HepG2 (cell line): ENCODE data around the gene SYT7. TPM values are rescaled to one million over a fixed set of nuclear protein-coding genes. Genes with fewer than 3 reads are reported as not detected.

ENCODE experiments used
- ATF7-NPFF ChIP-seq: sonication (generic); formaldehyde crosslinking; IDR thresholded peaks from 2 replicates; pipeline ENCODE4 v1.8.1; 2023; ENCODE audit warnings: mild to moderate bottlenecking, low read depth, missing genetic modification reagents, moderate library complexity
- FOXA3 ChIP-seq: IDR thresholded peaks from 2 replicates; pipeline ENCODE4 v1.6.1; 2016; ENCODE audit warnings: missing genetic modification reagents, missing compliant biosample characterization
- HOXD1 ChIP-seq: sonication (generic); formaldehyde crosslinking; IDR thresholded peaks from 2 replicates; pipeline ENCODE4 v1.5.0; 2020; ENCODE audit warnings: missing genetic modification reagents
- KDM2A ChIP-seq: sonication (generic); formaldehyde crosslinking; IDR thresholded peaks from 2 replicates; pipeline ENCODE4 v1.4.0; 2020; ENCODE audit warnings: low read depth, missing genetic modification reagents, borderline replicate concordance
- MEIS2 ChIP-seq: sonication (generic); formaldehyde crosslinking; IDR thresholded peaks from 2 replicates; pipeline ENCODE4 v1.9.0; 2021; ENCODE audit warnings: mild to moderate bottlenecking, missing genetic modification reagents
- MIER2 ChIP-seq: IDR thresholded peaks from 2 replicates; pipeline ENCODE4 v1.6.1; 2016; ENCODE audit warnings: missing biosample characterization, missing genetic modification reagents
- PHF8 ChIP-seq: sonication (generic); formaldehyde crosslinking; IDR thresholded peaks from 2 replicates; pipeline ENCODE4 v1.5.0; 2020; ENCODE audit warnings: missing genetic modification reagents
- PRMT3 ChIP-seq: sonication (generic); formaldehyde crosslinking; IDR thresholded peaks from 2 replicates; pipeline ENCODE4 v1.8.1; 2022; ENCODE audit warnings: low read depth, mild to moderate bottlenecking, moderate library complexity, missing genetic modification reagents, borderline replicate concordance
- REXO4 ChIP-seq: sonication (generic); formaldehyde crosslinking; IDR thresholded peaks from 2 replicates; pipeline ENCODE4 v1.8.0; 2022; ENCODE audit warnings: missing genetic modification reagents, mild to moderate bottlenecking, borderline replicate concordance
- RFX3 ChIP-seq: IDR thresholded peaks from 2 replicates; pipeline ENCODE4 v1.6.1; 2016; ENCODE audit warnings: missing biosample characterization, missing genetic modification reagents
- RXRB ChIP-seq: IDR thresholded peaks from 2 replicates; pipeline ENCODE4 v1.6.1; 2016; ENCODE audit warnings: borderline replicate concordance, missing genetic modification reagents, missing compliant biosample characterization
- SCMH1 ChIP-seq: sonication (generic); formaldehyde crosslinking; IDR thresholded peaks from 2 replicates; pipeline ENCODE4 v1.9.0; 2021; ENCODE audit warnings: missing genetic modification reagents, mild to moderate bottlenecking, borderline replicate concordance
- ZNF143 ChIP-seq: sonication (generic); formaldehyde crosslinking; IDR thresholded peaks from 2 replicates; pipeline ENCODE4 v1.4.0; 2020; ENCODE audit warnings: missing genetic modification reagents
- ZNF367 ChIP-seq: sonication (generic); formaldehyde crosslinking; IDR thresholded peaks from 2 replicates; pipeline ENCODE4 v1.4.0; 2020; ENCODE audit warnings: missing genetic modification reagents, borderline replicate concordance
- polyA plus RNA-seq, 8 experiments: library from polyadenylated mRNA; depleted of rRNA in 3 of 8; stranded (reverse) in 7 of 8; unstranded in 1 of 8; fragments of >200 nt; fragmentation: Illumina TruSeq in 4 of 8; extraction: Trizol in 4 of 8; gene quantifications; 2 replicates each; pipeline versions ENCODE4 v1.2.1 to v1.2.3, GENCODE V29; 2011 to 2016; ENCODE audit warnings: low read depth in 4 of 8, missing spikeins in 1 of 8, mixed read lengths in 1 of 8; ENCODE audit not compliant: insufficient read depth in 1 of 8
- total RNA-seq, 5 experiments: library from RNA; depleted of rRNA; stranded (reverse); fragments of >200 nt; fragmentation: Illumina TruSeq; extraction: Trizol; gene quantifications; 2 replicates each; pipeline ENCODE4 v1.2.3, GENCODE V29; 2016; ENCODE audit warnings: low read depth in 1 of 5
- TF ChIP-seq, protein P1 (sequence below): sonication (generic); formaldehyde crosslinking; IDR thresholded peaks from 2 replicates; pipeline ENCODE4 v1.9.0; 2022; ENCODE audit warnings: missing genetic modification reagents, mild to moderate bottlenecking, borderline replicate concordance
- TF ChIP-seq, protein P2 (sequence below): sonication (generic); formaldehyde crosslinking; IDR thresholded peaks from 2 replicates; pipeline ENCODE4 v1.4.0; 2020; ENCODE audit warnings: missing genetic modification reagents
- TF ChIP-seq, protein P3 (sequence below): sonication (generic); formaldehyde crosslinking; IDR thresholded peaks from 2 replicates; pipeline ENCODE4 v1.4.0; 2020; ENCODE audit warnings: missing genetic modification reagents
- TF ChIP-seq, protein P4 (sequence below): sonication (generic); formaldehyde crosslinking; IDR thresholded peaks from 2 replicates; pipeline ENCODE4 v1.4.0; 2020; ENCODE audit warnings: missing genetic modification reagents

The SYT7 gene
- total and polyA plus RNA-seq, 2 of the 13 experiments (the other 11 are each of a cell fraction or from before 2014, with no cell fraction given) = 1.4 to 4.4 TPM

DNA sequence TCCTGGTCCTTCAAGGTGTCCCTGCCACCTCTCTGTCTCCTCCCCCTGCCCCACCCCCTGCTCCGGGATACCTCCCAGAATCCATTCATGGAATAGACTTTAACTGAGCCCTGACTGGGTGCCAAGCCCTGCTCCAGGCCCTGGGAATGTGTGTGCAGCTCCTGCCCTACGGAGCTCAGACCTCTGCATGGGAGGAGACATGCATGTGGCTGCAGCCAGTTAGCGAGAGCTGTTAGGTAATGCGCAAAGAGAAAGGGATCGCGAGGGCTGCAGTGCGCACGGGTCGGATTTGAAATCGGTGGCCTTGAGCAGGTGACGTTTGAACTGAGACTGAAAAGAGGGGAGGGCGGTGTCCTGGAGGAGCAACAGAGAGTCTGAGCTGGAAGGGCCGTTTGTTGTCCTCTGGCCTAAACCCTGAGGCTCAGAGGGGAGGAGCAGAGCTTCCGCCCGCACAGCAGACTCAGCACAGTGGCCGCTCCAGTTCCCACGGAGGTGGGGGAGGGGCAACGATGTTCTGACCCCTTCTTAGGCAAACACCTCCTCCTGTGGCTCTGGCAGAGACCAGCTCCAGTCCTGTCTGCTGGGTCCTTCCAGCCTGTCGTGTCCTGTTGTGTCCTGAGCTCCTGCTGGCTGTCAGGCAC, 92.1 kb downstream of the SYT7 start (continued):
- TF ChIP-seq, protein P1, sequence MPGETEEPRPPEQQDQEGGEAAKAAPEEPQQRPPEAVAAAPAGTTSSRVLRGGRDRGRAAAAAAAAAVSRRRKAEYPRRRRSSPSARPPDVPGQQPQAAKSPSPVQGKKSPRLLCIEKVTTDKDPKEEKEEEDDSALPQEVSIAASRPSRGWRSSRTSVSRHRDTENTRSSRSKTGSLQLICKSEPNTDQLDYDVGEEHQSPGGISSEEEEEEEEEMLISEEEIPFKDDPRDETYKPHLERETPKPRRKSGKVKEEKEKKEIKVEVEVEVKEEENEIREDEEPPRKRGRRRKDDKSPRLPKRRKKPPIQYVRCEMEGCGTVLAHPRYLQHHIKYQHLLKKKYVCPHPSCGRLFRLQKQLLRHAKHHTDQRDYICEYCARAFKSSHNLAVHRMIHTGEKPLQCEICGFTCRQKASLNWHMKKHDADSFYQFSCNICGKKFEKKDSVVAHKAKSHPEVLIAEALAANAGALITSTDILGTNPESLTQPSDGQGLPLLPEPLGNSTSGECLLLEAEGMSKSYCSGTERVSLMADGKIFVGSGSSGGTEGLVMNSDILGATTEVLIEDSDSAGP = peak; percentile 84
- TF ChIP-seq MIER2 (CRISPR knock-in tag) (peak; percentile 45), ZNF367 (CRISPR knock-in tag) (no peak), PHF8 (CRISPR knock-in tag) (no peak), REXO4 (CRISPR knock-in tag) (no peak), KDM2A (CRISPR knock-in tag) (peak; percentile 67; the same call in 1 of the 2 replicates), HOXD1 (CRISPR knock-in tag) (0 out of 2 replicates have a peak, but pooled peaks have one; percentile 11), PRMT3 (CRISPR knock-in tag) (no peak), ATF7-NPFF (CRISPR knock-in tag) (peak; percentile 78; the same call in 1 of the 2 replicates), SCMH1 (no peak), ZNF143 (CRISPR knock-in tag) (0 out of 2 replicates have a peak, but pooled peaks have one; percentile 43), FOXA3 (peak; percentile 41; the same call in 1 of the 2 replicates), RFX3 (CRISPR knock-in tag) (no peak), MEIS2 (CRISPR knock-in tag) (0 out of 2 replicates have a peak, but pooled peaks have one; percentile 34), RXRB (CRISPR knock-in tag) (peak; percentile 63)
- TF ChIP-seq, protein P2, sequence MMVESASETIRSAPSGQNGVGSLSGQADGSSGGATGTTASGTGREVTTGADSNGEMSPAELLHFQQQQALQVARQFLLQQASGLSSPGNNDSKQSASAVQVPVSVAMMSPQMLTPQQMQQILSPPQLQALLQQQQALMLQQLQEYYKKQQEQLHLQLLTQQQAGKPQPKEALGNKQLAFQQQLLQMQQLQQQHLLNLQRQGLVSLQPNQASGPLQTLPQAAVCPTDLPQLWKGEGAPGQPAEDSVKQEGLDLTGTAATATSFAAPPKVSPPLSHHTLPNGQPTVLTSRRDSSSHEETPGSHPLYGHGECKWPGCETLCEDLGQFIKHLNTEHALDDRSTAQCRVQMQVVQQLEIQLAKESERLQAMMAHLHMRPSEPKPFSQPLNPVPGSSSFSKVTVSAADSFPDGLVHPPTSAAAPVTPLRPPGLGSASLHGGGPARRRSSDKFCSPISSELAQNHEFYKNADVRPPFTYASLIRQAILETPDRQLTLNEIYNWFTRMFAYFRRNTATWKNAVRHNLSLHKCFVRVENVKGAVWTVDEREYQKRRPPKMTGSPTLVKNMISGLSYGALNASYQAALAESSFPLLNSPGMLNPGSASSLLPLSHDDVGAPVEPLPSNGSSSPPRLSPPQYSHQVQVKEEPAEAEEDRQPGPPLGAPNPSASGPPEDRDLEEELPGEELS (CRISPR knock-in tag) = peak; percentile 39; the same call in 1 of the 2 replicates
- TF ChIP-seq, protein P3, sequence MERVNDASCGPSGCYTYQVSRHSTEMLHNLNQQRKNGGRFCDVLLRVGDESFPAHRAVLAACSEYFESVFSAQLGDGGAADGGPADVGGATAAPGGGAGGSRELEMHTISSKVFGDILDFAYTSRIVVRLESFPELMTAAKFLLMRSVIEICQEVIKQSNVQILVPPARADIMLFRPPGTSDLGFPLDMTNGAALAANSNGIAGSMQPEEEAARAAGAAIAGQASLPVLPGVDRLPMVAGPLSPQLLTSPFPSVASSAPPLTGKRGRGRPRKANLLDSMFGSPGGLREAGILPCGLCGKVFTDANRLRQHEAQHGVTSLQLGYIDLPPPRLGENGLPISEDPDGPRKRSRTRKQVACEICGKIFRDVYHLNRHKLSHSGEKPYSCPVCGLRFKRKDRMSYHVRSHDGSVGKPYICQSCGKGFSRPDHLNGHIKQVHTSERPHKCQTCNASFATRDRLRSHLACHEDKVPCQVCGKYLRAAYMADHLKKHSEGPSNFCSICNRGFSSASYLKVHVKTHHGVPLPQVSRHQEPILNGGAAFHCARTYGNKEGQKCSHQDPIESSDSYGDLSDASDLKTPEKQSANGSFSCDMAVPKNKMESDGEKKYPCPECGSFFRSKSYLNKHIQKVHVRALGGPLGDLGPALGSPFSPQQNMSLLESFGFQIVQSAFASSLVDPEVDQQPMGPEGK (CRISPR knock-in tag) = peak; percentile 70
- TF ChIP-seq, protein P4, sequence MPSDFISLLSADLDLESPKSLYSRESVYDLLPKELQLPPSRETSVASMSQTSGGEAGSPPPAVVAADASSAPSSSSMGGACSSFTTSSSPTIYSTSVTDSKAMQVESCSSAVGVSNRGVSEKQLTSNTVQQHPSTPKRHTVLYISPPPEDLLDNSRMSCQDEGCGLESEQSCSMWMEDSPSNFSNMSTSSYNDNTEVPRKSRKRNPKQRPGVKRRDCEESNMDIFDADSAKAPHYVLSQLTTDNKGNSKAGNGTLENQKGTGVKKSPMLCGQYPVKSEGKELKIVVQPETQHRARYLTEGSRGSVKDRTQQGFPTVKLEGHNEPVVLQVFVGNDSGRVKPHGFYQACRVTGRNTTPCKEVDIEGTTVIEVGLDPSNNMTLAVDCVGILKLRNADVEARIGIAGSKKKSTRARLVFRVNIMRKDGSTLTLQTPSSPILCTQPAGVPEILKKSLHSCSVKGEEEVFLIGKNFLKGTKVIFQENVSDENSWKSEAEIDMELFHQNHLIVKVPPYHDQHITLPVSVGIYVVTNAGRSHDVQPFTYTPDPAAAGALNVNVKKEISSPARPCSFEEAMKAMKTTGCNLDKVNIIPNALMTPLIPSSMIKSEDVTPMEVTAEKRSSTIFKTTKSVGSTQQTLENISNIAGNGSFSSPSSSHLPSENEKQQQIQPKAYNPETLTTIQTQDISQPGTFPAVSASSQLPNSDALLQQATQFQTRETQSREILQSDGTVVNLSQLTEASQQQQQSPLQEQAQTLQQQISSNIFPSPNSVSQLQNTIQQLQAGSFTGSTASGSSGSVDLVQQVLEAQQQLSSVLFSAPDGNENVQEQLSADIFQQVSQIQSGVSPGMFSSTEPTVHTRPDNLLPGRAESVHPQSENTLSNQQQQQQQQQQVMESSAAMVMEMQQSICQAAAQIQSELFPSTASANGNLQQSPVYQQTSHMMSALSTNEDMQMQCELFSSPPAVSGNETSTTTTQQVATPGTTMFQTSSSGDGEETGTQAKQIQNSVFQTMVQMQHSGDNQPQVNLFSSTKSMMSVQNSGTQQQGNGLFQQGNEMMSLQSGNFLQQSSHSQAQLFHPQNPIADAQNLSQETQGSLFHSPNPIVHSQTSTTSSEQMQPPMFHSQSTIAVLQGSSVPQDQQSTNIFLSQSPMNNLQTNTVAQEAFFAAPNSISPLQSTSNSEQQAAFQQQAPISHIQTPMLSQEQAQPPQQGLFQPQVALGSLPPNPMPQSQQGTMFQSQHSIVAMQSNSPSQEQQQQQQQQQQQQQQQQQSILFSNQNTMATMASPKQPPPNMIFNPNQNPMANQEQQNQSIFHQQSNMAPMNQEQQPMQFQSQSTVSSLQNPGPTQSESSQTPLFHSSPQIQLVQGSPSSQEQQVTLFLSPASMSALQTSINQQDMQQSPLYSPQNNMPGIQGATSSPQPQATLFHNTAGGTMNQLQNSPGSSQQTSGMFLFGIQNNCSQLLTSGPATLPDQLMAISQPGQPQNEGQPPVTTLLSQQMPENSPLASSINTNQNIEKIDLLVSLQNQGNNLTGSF (CRISPR knock-in tag) = 0 out of 2 replicates have a peak, but pooled peaks have one; percentile 40
